Measurements from ENCODE around the gene FCHSD2.

- TF ChIP-seq POLR2A (IDR thresholded peaks at IDR 0.05) = no peak
- no peak for TF ChIP-seq CTCF (IDR thresholded peaks at IDR 0.05)
Observed at GRCh38 chr11:73164803-73165540, 22.9 kb upstream of the FCHSD2 start.

Measured in lower leg skin (tissue), 3 donors.